Measurements from ENCODE around the gene RBBP8.
A peak's percentile ranks its signal among the peaks of the same experiment; 100 is the strongest.

The RBBP8 gene

DNA sequence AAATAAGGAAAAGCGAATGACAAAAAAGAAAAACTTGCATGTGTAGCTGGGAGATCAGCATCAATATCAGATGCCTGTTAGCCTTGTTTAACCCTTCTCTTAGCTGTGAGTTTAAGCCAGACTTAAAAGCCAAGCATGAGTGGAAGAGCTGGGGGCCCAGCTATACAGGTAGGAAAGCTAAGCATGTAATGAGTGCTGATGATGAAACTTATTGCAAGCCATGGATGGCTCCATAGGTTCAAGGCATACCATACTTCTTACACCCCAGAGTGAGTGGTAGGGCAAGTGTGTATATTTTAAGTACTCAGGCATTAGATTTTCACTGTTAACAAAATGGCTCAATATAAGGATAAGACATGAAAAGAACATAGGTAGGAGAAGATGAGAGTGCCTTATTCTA, 28.0 kb downstream of the RBBP8 start:
- no peak for DNase-seq (ENCODE audit: low read depth)
- TF ChIP-seq, protein P1, sequence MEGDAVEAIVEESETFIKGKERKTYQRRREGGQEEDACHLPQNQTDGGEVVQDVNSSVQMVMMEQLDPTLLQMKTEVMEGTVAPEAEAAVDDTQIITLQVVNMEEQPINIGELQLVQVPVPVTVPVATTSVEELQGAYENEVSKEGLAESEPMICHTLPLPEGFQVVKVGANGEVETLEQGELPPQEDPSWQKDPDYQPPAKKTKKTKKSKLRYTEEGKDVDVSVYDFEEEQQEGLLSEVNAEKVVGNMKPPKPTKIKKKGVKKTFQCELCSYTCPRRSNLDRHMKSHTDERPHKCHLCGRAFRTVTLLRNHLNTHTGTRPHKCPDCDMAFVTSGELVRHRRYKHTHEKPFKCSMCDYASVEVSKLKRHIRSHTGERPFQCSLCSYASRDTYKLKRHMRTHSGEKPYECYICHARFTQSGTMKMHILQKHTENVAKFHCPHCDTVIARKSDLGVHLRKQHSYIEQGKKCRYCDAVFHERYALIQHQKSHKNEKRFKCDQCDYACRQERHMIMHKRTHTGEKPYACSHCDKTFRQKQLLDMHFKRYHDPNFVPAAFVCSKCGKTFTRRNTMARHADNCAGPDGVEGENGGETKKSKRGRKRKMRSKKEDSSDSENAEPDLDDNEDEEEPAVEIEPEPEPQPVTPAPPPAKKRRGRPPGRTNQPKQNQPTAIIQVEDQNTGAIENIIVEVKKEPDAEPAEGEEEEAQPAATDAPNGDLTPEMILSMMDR (conservative IDR thresholded peaks at IDR 0.05; ENCODE audit: low read depth, low read length): no peak
- H3K4me3 ChIP-seq (ENCODE audit: low read depth, low read length): no peak overlapping the region

DNA sequence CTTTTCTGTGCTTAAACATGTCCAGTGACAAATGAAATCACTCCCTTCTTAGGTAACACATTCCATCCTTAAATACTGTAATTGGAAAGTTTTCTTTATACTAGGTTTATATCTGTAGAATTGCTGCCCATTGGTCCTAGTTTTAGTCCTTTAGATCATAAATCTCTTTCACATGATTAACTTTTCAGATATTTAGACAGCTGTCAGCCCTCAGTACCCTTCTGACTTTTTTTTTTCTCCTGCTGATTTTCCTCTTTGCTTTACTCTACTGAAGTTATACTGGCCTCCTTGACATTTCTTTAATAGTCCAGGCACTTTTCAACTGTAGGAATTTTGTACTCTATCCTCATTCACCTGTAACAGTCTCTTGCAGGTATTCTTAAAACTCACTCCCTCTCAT, 28.9 kb downstream of the RBBP8 start:
- no peak overlapping the region for H3K4me3 ChIP-seq (ENCODE audit: low read depth, low read length)
- no peak for DNase-seq (ENCODE audit: low read depth)
- TF ChIP-seq, protein P1 (conservative IDR thresholded peaks at IDR 0.05; ENCODE audit: low read depth, low read length): no peak

DNA sequence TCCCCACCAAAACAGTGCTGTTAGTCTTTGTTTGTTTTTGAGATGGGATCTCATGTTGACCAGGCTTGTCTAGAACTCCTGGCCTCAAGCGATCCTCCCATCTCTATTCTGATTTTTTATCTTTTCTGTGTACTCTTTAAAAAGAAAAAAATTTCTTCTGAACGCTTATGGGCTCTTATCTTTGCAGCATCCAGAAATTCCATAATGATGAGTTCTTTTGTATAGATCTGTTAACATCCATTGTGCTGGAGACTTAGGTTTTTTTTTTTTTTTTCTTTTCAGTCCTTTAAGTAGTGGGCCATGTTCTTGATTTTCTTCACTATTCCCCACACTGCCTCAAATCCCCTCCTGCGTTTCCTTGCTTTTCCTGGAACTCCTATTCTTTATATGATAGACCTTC, 31.0 kb downstream of the RBBP8 start:
- TF ChIP-seq, protein P1 (conservative IDR thresholded peaks at IDR 0.05; ENCODE audit: low read depth, low read length): no peak
- no peak overlapping the region for H3K4me3 ChIP-seq (ENCODE audit: low read depth, low read length)
- DNase-seq (ENCODE audit: low read depth): peak; percentile 5

DNA sequence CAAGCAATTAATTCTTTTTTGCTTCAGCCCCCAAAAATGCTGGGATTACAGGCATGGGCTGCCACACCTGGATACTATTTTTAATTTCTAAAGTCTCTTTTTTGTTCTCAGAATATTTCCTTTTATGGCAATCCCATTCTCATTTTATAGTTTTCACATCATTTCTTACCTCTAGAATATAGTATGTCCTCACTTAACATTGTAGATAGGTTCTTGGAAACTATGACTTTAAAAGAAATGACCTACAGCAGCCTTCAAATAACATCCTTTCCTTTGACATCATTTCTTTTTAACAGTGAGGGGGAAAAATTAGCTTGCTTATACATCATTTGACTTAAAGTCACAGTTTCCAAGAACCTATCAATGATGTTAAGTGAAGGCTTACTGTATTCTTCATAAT, 31.6 kb downstream of the RBBP8 start:
- H3K4me3 ChIP-seq (ENCODE audit: low read depth, low read length): no peak overlapping the region
- no peak for DNase-seq (ENCODE audit: low read depth)
- TF ChIP-seq, protein P1 (conservative IDR thresholded peaks at IDR 0.05; ENCODE audit: low read depth, low read length): no peak

DNA sequence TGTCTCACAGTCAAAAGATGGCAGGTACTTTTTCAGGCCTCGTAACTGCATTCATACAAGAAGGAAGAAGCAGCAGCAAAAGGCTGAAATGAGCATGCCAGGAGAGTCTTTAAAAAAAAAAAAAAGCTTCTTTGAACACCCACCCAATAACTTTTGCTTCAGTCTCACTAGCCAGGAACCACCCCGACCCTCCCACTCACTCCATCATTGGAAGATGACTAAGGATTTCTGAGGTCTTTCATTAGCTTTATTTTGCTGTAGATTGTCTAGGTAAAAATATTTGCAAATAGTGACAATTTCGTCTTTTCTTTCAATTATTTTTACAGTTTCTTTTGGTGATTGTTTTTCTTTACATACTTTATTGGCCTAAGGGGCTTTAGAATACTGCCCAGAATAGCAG, 37.9 kb downstream of the RBBP8 start:
- peak; percentile 8 for DNase-seq (ENCODE audit: low read depth)
- TF ChIP-seq, protein P1 (conservative IDR thresholded peaks at IDR 0.05; ENCODE audit: low read depth, low read length): no peak
- no peak overlapping the region for H3K4me3 ChIP-seq (ENCODE audit: low read depth, low read length)

DNA sequence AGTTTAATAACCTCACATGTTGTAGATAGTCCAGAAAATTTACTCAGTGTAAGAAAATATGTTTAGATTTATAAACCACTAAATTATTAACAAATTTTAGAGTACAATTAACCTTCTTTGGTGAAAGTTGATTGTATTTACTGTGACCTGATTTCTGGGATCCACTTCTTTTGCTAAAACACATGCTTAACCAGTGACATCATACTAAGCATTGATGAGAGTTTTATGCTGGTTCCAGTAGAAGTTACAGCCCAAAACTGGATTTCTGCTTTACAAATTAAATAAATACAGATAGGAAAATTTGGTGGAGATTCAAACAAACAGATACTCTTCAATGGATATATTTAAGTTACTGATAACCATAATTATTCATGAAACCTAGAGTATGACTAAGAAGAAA, 40.9 kb downstream of the RBBP8 start:
- TF ChIP-seq, protein P1 (conservative IDR thresholded peaks at IDR 0.05; ENCODE audit: low read depth, low read length): no peak
- no peak overlapping the region for H3K4me3 ChIP-seq (ENCODE audit: low read depth, low read length)
- DNase-seq (ENCODE audit: low read depth): peak; percentile 29

DNA sequence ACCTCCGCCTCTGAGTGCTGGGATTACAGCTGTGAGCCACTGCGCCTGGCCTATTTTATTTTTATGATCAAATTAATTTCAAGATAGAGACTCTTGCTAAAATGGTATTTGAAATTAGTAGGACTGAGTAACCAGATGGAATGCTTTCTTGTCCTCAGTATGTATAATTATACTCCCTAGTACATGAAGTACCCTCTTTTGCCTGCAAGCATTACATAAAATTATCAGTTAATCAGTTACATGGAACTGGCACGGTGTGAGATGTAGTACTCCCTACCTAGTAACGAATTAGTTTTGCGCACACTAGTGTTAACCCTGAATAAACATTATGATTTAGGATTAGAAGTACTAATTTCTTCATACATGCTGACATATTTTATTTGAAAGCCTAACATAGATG, 41.6 kb downstream of the RBBP8 start:
- TF ChIP-seq, protein P1 (conservative IDR thresholded peaks at IDR 0.05; ENCODE audit: low read depth, low read length): no peak
- no peak for DNase-seq (ENCODE audit: low read depth)
- no peak overlapping the region for H3K4me3 ChIP-seq (ENCODE audit: low read depth, low read length)

Data from choroid plexus epithelial cell (primary cell).